Brain microvascular endothelial cell (primary cell): ENCODE data around the gene UBE2O.

Experiments used
- DNase-seq: peaks from one replicate; pipeline ENCODE4 v3.0.0-alpha.2; 2020
- H3K27ac ChIP-seq: fragments of 250-450 bp; sonication (Bioruptor Pico); 2 replicates; pipeline ENCODE4 v1.5.1; 2020; ENCODE audit warnings: mild to moderate bottlenecking, moderate library complexity
- H3K27me3 ChIP-seq: fragments of 250-450 bp; sonication (Bioruptor Pico); replicated peaks from 2 replicates; pipeline ENCODE4 v1.5.1; 2020; ENCODE audit warnings: mild to moderate bottlenecking
- H3K36me3 ChIP-seq: fragments of 250-450 bp; sonication (Bioruptor Pico); replicated peaks from 2 replicates; pipeline ENCODE4 v1.5.1; 2020; ENCODE audit warnings: mild to moderate bottlenecking
- H3K4me3 ChIP-seq: 2 replicates; pipeline ENCODE4 v1.5.1; 2011; ENCODE audit warnings: low read depth, mild to moderate bottlenecking, control low read depth, low read length, moderate library complexity
- CTCF ChIP-seq: IDR thresholded peaks from 2 replicates; pipeline ENCODE4 v1.5.1; 2011; ENCODE audit warnings: low read depth, mild to moderate bottlenecking, moderate library complexity, low read length, control low read depth, inconsistent platforms; ENCODE audit errors: missing control alignments
- in situ Hi-C: cut with HindIII; loops from 2 replicates; pipeline ENCODE4 v1.10.0; 2017; ENCODE audit warnings: low sequenced_read_pairs, low pct_ligation_motif_present

The UBE2O gene

GRCh38 chr17:76432004-76432403 lies 20.9 kb downstream of the UBE2O start:
- no peak overlapping the region for H3K4me3 ChIP-seq
- H3K27me3 ChIP-seq, result no peaks in the 10 kb centered on the region
- no peak for DNase-seq
- H3K27ac ChIP-seq, result no peak overlapping the region
- no peaks in the 10 kb centered on the region for H3K36me3 ChIP-seq
- in situ Hi-C loops, result no loop called here
- TF ChIP-seq CTCF, result no peak

DNA sequence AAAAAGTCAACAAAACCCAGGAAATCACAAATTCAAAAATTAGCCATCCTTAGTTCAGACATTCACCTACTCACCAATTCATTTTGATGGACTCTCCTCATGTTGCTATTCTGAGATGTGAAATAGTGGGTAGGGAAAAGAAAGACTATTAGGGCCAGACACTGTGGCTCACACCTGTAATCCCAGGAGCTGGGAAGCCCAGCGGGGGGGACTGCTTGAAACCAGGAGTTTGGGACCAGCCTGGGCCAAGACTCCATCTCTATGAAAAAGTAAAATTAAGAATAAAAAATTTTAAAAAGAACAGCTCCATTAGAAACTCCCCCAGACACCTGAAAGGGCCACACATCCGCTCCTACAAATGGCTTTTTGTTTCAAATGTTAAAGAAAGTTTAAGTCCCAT lies 21.4 kb downstream of the UBE2O start:
- Histone ChIP-seq H3K36me3 (no peaks in the 10 kb centered on the region), H3K4me3 (no peak overlapping the region), H3K27me3 (no peaks in the 10 kb centered on the region), H3K27ac (no peak overlapping the region)
- in situ Hi-C loops, result no loop called here
- no peak for TF ChIP-seq CTCF
- DNase-seq, result no peak

- no peak for TF ChIP-seq CTCF
- Histone ChIP-seq H3K36me3 (no peaks in the 10 kb centered on the region), H3K27ac (no peak overlapping the region), H3K4me3 (no peak overlapping the region), H3K27me3 (no peaks in the 10 kb centered on the region)
- no peak for DNase-seq
- in situ Hi-C loops, result no loop called here
These were observed 24.4 kb downstream of the UBE2O start for GRCh38 chr17:76428511-76428910.

GRCh38 chr17:76427501-76428231 lies 25.3 kb downstream of the UBE2O start:
- Histone ChIP-seq H3K27ac (no peak overlapping the region), H3K4me3 (no peak overlapping the region), H3K36me3 (no peaks in the 10 kb centered on the region), H3K27me3 (no peaks in the 10 kb centered on the region)
- in situ Hi-C loops, result no loop called here
- no peak for TF ChIP-seq CTCF
- no peak for DNase-seq

DNA sequence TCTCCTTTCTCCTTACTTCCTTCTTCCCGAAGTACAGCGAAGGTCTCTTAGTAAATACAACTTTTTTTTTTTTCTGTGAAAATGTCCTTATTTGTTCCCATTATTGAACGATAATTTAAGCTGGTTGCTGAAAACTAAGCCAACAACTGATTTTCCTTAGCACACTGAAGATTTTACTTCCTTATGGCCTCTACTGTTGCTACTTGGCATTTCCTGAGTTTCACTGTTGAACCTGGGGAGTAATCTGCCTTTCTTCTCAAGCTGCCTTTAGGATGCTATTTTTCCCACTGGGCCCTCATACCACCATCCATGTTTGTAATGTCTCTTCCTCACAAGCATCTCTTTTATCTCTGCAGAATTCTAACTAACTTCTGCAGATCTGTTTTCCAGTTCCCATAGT lies 26.1 kb downstream of the UBE2O start:
- Histone ChIP-seq H3K4me3 (no peak overlapping the region), H3K27me3 (no peaks in the 10 kb centered on the region), H3K36me3 (no peaks in the 10 kb centered on the region), H3K27ac (no peak overlapping the region)
- DNase-seq, result no peak
- no peak for TF ChIP-seq CTCF
- in situ Hi-C loops, result no loop called here

GRCh38 chr17:76422860-76423259 lies 30.1 kb downstream of the UBE2O start:
- Histone ChIP-seq H3K36me3 (no peaks in the 10 kb centered on the region), H3K4me3 (no peak overlapping the region), H3K27me3 (no peaks in the 10 kb centered on the region), H3K27ac (no peak overlapping the region)
- DNase-seq, result no peak
- TF ChIP-seq CTCF, result no peak
- in situ Hi-C loops, result no loop called here
